HG02870 (cell line): ENCODE data around the gene NDUFS6.

Experiments used
- ATAC-seq: cut with Tn5 transposase; IDR thresholded peaks from one replicate; pipeline ENCODE4 v1.9.1; 2021; ENCODE audit warnings: mild to moderate bottlenecking, moderate library complexity; ENCODE audit not compliant: unreplicated experiment

NDUFS6 gene

DNA sequence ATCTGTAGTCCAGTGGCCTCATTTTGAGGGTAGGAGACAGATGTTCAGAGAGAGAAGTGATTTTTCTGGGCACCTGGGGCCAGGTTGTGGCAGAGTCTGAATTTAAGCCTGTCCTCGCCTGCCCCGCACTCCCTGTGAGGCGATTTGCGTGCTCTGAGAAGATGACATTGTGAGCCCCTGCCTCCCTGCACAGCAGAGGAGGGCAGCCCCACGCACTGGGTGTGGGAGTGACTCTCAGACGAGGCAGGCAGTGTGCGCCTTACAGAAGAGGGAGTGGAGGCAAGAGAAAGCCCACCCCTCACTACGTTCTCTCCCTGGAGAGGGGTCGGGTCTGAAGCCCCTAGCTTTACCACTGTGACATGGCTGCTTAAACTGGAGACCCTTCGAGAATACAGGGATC lies 45.8 kb downstream of the NDUFS6 start:
- ATAC-seq = no peak

DNA sequence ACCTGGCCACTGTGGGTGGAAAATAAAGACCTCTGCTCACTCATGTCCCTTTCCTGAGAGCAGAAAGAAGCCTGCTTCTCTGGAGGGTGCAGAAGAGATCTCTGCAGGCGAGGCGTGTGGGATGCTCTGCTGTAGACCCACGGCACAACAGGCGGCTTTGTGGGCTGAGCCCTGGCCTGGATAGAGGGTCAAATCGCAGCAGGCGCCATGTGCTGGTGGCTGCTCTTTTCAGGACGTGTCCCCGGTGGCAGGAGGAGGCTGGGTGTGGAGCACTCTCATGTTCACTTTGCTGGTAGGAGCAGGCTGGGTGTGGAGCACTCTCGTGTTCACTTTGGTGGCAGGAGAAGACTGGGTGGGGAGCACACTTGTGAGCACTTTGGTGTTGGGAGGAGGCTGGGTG lies 46.4 kb downstream of the NDUFS6 start:
- ATAC-seq = no peak

GRCh38 chr5:1850324-1851154 lies 49.3 kb downstream of the NDUFS6 start:
- no peak for ATAC-seq

DNA sequence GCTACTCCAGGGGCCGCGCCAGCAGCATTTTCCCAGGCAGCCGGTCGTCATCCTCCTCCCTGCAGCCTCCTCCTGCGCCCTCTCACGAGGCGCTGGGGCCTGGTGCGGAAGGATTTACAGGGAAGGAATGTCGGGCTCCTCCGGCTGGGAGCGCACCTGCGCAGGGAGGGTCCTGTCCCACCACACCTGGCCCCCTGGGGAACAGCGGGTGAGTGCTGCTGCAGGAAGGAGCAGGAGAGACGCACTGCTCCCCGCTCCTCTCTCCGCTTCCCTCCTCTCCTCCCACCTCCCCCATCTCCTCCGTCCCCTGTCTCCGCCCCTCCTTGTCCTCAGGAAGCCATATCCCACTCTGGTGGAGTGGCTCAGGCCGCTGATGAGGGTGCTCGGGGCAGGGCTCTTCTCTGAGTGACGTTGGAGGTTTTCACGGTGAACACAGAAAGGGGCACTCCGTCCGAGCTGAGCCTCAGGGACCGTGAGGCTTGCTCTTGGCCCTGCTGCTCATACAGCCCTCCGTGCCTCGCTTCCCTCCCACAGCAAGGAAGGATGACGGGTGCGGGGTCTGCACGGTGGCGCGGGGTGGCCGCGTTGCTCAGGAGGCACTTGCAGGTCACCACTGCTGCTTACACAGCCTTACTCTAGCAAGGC lies 50.2 kb downstream of the NDUFS6 start:
- no peak for ATAC-seq

- no peak for ATAC-seq
Measured at GRCh38 chr5:1852324-1852947, 51.2 kb downstream of the NDUFS6 start.

- ATAC-seq = no peak
Measured at GRCh38 chr5:1853531-1853930, 52.3 kb downstream of the NDUFS6 start.

- no peak for ATAC-seq
Measured at GRCh38 chr5:1855075-1855474, 53.9 kb downstream of the NDUFS6 start.

GRCh38 chr5:1855596-1855995 lies 54.4 kb downstream of the NDUFS6 start:
- no peak for ATAC-seq

DNA sequence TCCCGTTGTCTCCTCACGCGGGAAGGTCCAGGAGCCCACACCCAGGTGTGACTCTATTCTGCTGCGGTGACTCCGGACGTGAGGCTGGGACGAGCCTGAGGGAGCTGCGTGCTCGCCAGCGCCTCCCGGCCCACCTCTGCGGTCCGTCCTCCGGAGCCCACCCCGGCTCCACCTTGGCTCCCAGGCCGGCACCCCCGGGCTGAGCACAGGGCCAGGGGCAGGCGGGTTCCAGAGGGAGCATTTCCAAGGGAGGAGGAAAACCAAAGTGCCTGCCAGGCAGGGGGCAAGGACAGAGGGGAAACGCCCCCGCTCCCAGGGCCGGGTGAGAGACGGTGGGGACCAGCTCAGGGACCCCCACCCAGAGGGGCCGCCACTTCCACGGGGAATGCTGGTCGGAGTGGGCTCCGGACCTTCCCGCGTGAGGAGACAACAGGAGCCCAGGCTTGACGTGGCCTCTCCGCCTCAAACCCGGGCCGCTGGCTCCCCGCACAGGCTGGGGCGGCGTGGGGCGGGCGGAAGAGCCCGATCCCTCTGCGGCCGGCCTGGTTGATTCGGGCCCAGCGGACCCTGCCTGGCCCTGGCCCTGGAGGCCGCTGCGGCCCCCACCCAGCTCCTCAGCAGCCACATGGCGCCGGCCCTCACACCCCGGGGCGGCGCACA lies 55.5 kb downstream of the NDUFS6 start:
- no peak for ATAC-seq

DNA sequence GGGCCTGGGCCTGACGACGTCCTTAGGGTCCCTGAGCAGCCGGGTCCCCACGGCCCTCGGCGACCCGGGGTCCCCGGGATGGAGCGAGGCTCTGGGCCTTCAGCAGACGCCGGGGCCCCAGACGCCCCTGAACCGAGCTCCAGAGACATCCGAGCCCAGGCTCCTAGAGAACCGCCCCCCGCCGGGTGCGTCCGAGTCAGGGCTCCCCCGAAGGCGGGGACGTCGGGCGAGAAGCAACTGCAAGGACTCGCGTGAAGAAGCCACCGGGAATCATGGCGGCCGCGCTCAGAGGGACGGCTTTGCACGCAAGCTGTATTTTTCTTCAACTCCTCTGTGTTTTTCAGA lies 56.0 kb downstream of the NDUFS6 start:
- no peak for ATAC-seq

DNA sequence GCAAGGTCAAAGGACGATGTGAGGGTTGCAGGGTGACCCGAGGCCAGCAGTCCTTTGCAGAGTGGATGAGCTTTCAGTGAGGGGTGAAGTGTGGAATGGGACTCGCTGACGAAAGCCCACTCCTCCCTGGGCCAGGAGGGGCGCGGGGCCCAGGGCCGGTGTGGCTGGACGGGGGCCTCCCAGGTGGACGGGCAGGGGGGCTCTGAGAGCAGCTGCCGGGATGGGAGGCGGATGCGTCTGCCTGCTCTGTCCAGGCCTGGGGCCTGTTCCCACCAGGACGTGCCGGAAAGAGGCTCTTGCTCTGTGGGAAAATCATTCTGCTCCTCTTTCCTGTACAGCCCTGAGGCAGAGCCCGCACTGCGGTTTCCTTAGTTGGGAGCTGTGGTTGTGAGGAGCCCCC lies 57.2 kb downstream of the NDUFS6 start:
- ATAC-seq = no peak

DNA sequence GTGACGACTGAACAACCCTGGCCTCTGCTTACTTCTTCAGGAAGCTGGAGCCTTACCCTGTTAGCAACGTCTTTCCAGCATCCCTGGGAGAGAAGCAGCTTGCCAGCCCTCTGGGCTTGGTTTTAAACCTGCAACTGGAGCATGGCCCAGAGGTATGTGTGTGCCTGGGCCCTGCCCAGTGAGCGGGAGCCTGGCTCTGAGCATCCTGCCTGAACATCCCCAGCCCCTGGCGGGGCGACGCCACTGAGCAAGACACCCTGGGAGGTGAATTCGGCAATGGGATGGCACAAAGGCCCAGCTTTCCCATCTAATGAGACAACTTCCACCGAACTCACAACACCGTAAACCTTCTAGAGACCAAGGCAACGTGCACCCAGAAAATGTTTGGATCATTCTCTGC lies 57.9 kb downstream of the NDUFS6 start:
- no peak for ATAC-seq

DNA sequence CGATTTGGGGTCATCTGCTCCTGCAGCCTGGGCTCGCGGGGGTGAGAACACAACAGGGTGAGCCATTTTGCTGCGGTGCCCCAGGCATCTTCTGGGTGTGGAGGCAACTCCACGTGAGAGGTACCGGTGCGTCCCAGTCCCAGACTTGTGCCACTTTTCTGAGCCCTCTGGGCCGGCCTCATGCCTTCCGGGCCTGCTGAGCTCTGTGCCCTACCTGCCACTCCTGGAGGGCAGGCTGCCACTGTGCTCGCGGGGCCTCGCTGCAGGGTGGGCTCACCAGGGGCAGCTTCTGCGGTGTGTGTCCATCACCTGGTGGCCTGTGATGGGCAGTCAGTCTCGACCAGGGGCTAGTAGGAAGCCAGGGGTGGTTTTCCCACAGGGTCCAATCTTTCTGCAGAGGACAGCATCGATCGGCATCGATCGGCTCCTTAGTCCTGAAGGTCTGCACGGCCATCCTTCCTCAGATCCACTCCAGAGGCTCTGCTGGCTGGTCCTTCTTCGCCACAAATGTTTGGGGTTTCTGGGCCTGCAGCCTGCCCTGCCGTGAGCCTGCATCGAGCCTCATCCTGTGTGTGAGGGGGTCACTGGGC lies 58.9 kb downstream of the NDUFS6 start:
- no peak for ATAC-seq

DNA sequence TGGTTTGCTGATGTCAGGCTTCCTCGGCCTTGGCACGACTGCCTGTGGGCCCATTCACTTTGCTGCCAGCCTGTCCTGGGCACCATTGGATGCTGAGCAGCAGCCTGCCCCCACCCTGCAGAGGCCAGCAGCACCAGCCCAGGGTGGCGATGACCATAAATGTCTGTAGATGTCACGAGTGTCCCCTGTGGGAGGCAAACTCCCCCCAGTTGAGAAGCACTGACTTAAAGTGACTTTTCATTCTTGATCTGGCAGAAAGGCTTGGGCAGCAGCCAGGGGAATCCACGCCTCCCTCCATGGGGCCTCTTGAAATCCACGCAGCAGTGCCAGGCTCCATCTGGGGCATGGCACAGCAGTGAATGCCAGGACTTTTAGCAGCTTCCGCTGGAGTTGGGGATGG lies 59.7 kb downstream of the NDUFS6 start:
- ATAC-seq = no peak

DNA sequence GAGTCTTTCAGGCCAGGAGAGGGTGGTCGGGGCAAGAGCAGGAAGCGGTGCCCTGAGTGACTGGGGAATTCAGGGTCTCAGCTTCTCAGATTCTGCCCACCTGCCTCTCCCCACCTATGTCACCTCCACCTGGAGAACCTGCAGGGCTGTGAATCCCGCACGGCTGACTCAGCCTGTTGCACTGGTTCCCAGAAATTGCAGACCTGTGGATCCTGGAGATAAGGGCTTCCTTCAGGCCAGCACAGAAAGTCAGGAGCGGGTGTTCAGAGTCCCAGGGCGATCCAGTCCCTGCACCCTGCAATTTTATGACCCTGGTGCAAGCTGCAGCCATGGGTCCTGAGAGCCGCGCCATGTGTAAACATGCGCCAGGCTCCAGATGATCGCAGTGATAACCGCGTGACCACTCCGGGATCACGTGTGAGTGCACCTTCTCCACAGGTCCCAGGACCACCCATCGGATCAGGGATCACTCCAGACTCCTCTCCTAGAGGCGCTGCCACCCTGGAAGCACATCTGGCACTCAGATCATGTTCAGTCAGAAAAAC lies 63.8 kb downstream of the NDUFS6 start:
- no peak for ATAC-seq

GRCh38 chr5:1865486-1865885 lies 64.3 kb downstream of the NDUFS6 start:
- ATAC-seq = no peak
